GM23338 (cell line): Measurements from ENCODE around the gene CMTR1. TPM values are rescaled to one million over a fixed set of nuclear protein-coding genes. Genes with fewer than 3 reads are reported as not detected.

Experiments
- ATAC-seq: fragments of 200-7000 bp; cut with Tn5 transposase; 3 replicates; pipeline ENCODE4 v1.9.1; 2020
- DNase-seq: peaks from one replicate; pipeline ENCODE4 v3.0.0-alpha.2; 2015; ENCODE audit warnings: low spot score
- H2AFZ ChIP-seq: fragments of 200-600 bp; sonication (generic); 2 replicates; pipeline ENCODE4 v1.8.0; 2016; ENCODE audit warnings: antibody characterized with exemption, mild to moderate bottlenecking, moderate library complexity
- H3F3A ChIP-seq: fragments of 200-600 bp; sonication (generic); replicated peaks from 2 replicates; pipeline ENCODE4 v1.8.0; 2017; ENCODE audit warnings: antibody characterized with exemption, mixed run types, low read depth
- H3K27ac ChIP-seq: fragments of 200-600 bp; sonication (generic); 2 replicates; pipeline ENCODE4 v1.6.1; 2016; ENCODE audit warnings: low read depth
- H3K27me3 ChIP-seq: fragments of 200-600 bp; sonication (generic); 2 replicates; pipeline ENCODE4 v1.8.0; 2016; ENCODE audit warnings: mild to moderate bottlenecking, mixed run types, moderate library complexity; ENCODE audit not compliant: insufficient read depth
- H3K36me3 ChIP-seq: fragments of 200-600 bp; sonication (generic); 2 replicates; pipeline ENCODE4 v1.8.0; 2016; ENCODE audit warnings: mild to moderate bottlenecking; ENCODE audit not compliant: insufficient read depth
- H3K4me1 ChIP-seq: fragments of 200-600 bp; sonication (generic); 2 replicates; pipeline ENCODE4 v1.8.0; 2016; ENCODE audit warnings: mild to moderate bottlenecking, moderate library complexity; ENCODE audit not compliant: insufficient read depth
- H3K4me2 ChIP-seq: fragments of 200-600 bp; sonication (generic); 2 replicates; pipeline ENCODE4 v1.7.1; 2017; ENCODE audit warnings: mixed run types
- H3K4me3 ChIP-seq: fragments of 200-600 bp; sonication (generic); 2 replicates; pipeline ENCODE4 v1.6.1; 2016; ENCODE audit warnings: mixed run types
- H3K79me2 ChIP-seq: fragments of 200-600 bp; sonication (generic); replicated peaks from 2 replicates; pipeline ENCODE4 v1.8.0; 2017; ENCODE audit warnings: mild to moderate bottlenecking; ENCODE audit not compliant: insufficient read depth
- H3K9me2 ChIP-seq: fragments of 200-600 bp; sonication (generic); 2 replicates; pipeline ENCODE4 v1.8.0; 2017; ENCODE audit not compliant: insufficient read depth
- H4K20me1 ChIP-seq: fragments of 200-600 bp; sonication (generic); replicated peaks from 2 replicates; pipeline ENCODE4 v1.8.0; 2017; ENCODE audit warnings: mild to moderate bottlenecking; ENCODE audit not compliant: insufficient read depth
- H3K27ac Mint-ChIP-seq: 2 replicates; pipeline ENCODE4 v1.8.0; 2020; ENCODE audit warnings: inconsistent platforms, mild to moderate bottlenecking, moderate library complexity, mixed read lengths
- H3K27me3 Mint-ChIP-seq: 3 replicates; pipeline ENCODE4 v1.8.0; 2022; ENCODE audit warnings: low read depth, mild to moderate bottlenecking, moderate library complexity, mixed read lengths, inconsistent platforms; ENCODE audit not compliant: insufficient read depth, poor library complexity
- H3K36me3 Mint-ChIP-seq: 3 replicates; pipeline ENCODE4 v1.8.0; 2021; ENCODE audit warnings: low read depth, mild to moderate bottlenecking, inconsistent platforms, moderate library complexity, mixed read lengths
- H3K4me1 Mint-ChIP-seq: 3 replicates; pipeline ENCODE4 v1.8.0; 2020; ENCODE audit warnings: mild to moderate bottlenecking, inconsistent platforms, mixed read lengths
- H3K4me3 Mint-ChIP-seq: 3 replicates; pipeline ENCODE4 v1.8.0; 2021; ENCODE audit warnings: moderate library complexity, mild to moderate bottlenecking, inconsistent platforms, mixed read lengths
- H3K9me3 Mint-ChIP-seq: 3 replicates; pipeline ENCODE4 v1.8.0; 2020; ENCODE audit warnings: moderate library complexity, mild to moderate bottlenecking, inconsistent platforms, mixed read lengths
- CTCF ChIP-seq, 2 experiments: fragments of 200-600 bp in 1 of 2; sonication (generic) in 1 of 2; conservative IDR thresholded peaks; 2 replicates each; pipeline versions ENCODE4 v1.5.1 to v1.6.1; 2016 to 2017; ENCODE audit warnings: antibody characterized with exemption in 2 of 2, low read depth in 2 of 2, mild to moderate bottlenecking in 2 of 2, moderate library complexity in 1 of 2
- EZH2 ChIP-seq: fragments of 200-600 bp; sonication (generic); IDR thresholded peaks from one replicate; pipeline ENCODE4 v1.8.0; 2017; ENCODE audit warnings: antibody characterized with exemption, mild to moderate bottlenecking, low read depth; ENCODE audit not compliant: unreplicated experiment
- EZH2phosphoT487 ChIP-seq: fragments of 200-600 bp; sonication (generic); IDR thresholded peaks from one replicate; pipeline ENCODE4 v1.8.1; 2018; ENCODE audit warnings: antibody characterized with exemption; ENCODE audit not compliant: unreplicated experiment
- JUNB ChIP-seq: IDR thresholded peaks from one replicate; pipeline ENCODE4 v1.6.1; 2016; ENCODE audit warnings: antibody characterized with exemption; ENCODE audit not compliant: unreplicated experiment
- POLR2AphosphoS5 ChIP-seq: IDR thresholded peaks from 2 replicates; pipeline ENCODE4 v1.6.1; 2016; ENCODE audit warnings: antibody characterized with exemption, low read depth
- REST ChIP-seq: IDR thresholded peaks from one replicate; pipeline ENCODE4 v1.6.1; 2018; ENCODE audit warnings: antibody characterized with exemption; ENCODE audit not compliant: unreplicated experiment
- STAT1 ChIP-seq: IDR thresholded peaks from one replicate; pipeline ENCODE4 v1.6.1; 2016; ENCODE audit warnings: antibody characterized with exemption; ENCODE audit not compliant: unreplicated experiment
- ZNF114 ChIP-seq: fragments of 250-450 bp; sonication (Bioruptor Pico); IDR thresholded peaks from 2 replicates; pipeline ENCODE4 v1.5.0; 2020; ENCODE audit warnings: mild to moderate bottlenecking, moderate library complexity
- ZNF331 ChIP-seq: fragments of 250-450 bp; sonication (Bioruptor Pico); IDR thresholded peaks from 2 replicates; pipeline ENCODE4 v1.5.0; 2020; ENCODE audit warnings: low read depth, mild to moderate bottlenecking, moderate library complexity
- polyA plus RNA-seq: library from polyadenylated mRNA; unstranded; fragments of >200 nt; fragmentation: Nextera tagmentation; extraction: Ambion mirVana; gene quantifications from 2 replicates; pipeline ENCODE4 v1.2.1, GENCODE V29; 2016
- total RNA-seq: library from RNA; depleted of rRNA; stranded (reverse); fragments of >200 nt; shearing (Covaris generic); gene quantifications from 2 replicates; pipeline ENCODE4 v1.2.3, GENCODE V29; 2014

CMTR1 gene
- total and polyA plus RNA-seq, 2 experiments from 2014 or later: 7.3 to 36.4 TPM

- no peaks in the 10 kb centered on the region for H3K4me1 ChIP-seq
- peaks cover 9% of the 10 kb centered on the region for H3K27me3 Mint-ChIP-seq
- ATAC-seq (no peak), DNase-seq (no peak)
- H3K4me2 ChIP-seq: no peak overlapping the region
- H3F3A ChIP-seq: no peaks in the 10 kb centered on the region
- H3K4me3 ChIP-seq: no peak overlapping the region
- H3K27me3 ChIP-seq: no peaks in the 10 kb centered on the region
- no peak overlapping the region for H2AFZ ChIP-seq
- H3K79me2 ChIP-seq: no peaks in the 10 kb centered on the region
- no peak for TF ChIP-seq REST
- no peaks in the 10 kb centered on the region for H3K4me1 Mint-ChIP-seq
- no peaks in the 10 kb centered on the region for H3K9me2 ChIP-seq
- peaks cover 6% of the 10 kb centered on the region; the same call in 1 of the 2 replicates for H3K36me3 ChIP-seq
- H3K27ac ChIP-seq: no peak overlapping the region
- H3K36me3 Mint-ChIP-seq: peaks cover 49% of the 10 kb centered on the region
- no peak overlapping the region for H3K27ac Mint-ChIP-seq
- H3K4me3 Mint-ChIP-seq: no peak overlapping the region
- peaks cover 8% of the 10 kb centered on the region for H4K20me1 ChIP-seq
- H3K9me3 Mint-ChIP-seq: no peaks in the 10 kb centered on the region
Observed at GRCh38 chr6:37474316-37474715, 41.3 kb downstream of the CMTR1 start.

GRCh38 chr6:37477191-37477590 is 44.2 kb downstream of the CMTR1 start:
- no peaks in the 10 kb centered on the region for H3K79me2 ChIP-seq
- no peaks in the 10 kb centered on the region for H3K9me3 Mint-ChIP-seq
- peaks cover 9% of the 10 kb centered on the region for H3K27me3 Mint-ChIP-seq
- H3K27me3 ChIP-seq: no peaks in the 10 kb centered on the region
- no peak for ATAC-seq
- no peak for DNase-seq
- H3K4me3 ChIP-seq: no peak overlapping the region
- peaks cover 17% of the 10 kb centered on the region for H3K4me1 ChIP-seq
- H3K4me3 Mint-ChIP-seq: no peak overlapping the region
- no peak overlapping the region for H3K27ac ChIP-seq
- no peak overlapping the region for H3K27ac Mint-ChIP-seq
- 0 out of 2 replicates have a peak, but pooled peaks cover 3% of the 10 kb centered on the region for H3K36me3 ChIP-seq
- 0 out of 2 replicates have a peak, but pooled peaks cover 6% of the 10 kb centered on the region for H3F3A ChIP-seq
- H3K9me2 ChIP-seq: no peaks in the 10 kb centered on the region
- H3K4me1 Mint-ChIP-seq: peaks cover 16% of the 10 kb centered on the region
- peaks cover 2% of the 10 kb centered on the region; the same call in 1 of the 2 replicates for H4K20me1 ChIP-seq
- H3K4me2 ChIP-seq: no peak overlapping the region
- H3K36me3 Mint-ChIP-seq: peaks cover 37% of the 10 kb centered on the region
- H2AFZ ChIP-seq: no peak overlapping the region
- no peak for TF ChIP-seq STAT1
- TF ChIP-seq ZNF114 (CRISPR knock-in tag): no peak
- no peak for TF ChIP-seq EZH2phosphoT487
- no peak for TF ChIP-seq ZNF331
- TF ChIP-seq EZH2: no peak
- no peak for TF ChIP-seq JUNB
- TF ChIP-seq POLR2AphosphoS5: no peak
- no peak for TF ChIP-seq REST
- TF ChIP-seq CTCF (conservative IDR thresholded peaks at IDR 0.05; ENCODE audit: low read depth in 2 of 2): no peak
